HepG2 (cell line): ENCODE measurements around the gene MUC4. TPM values are rescaled to one million over a fixed set of nuclear protein-coding genes. Genes with fewer than 3 reads are reported as not detected.
A peak's percentile ranks its signal among the peaks of the same experiment; 100 is the strongest.

Source experiments
- ATAC-seq: fragments of 200-7000 bp; cut with Tn5 transposase; 3 replicates; pipeline ENCODE4 v1.9.1; 2020; ENCODE audit warnings: mild to moderate bottlenecking, moderate library complexity
- BruUV-seq: library from RNA; stranded (reverse); fragments of 400-500 nt; replicated peaks from 2 replicates; lab custom pipeline; 2021; lab: Mats Ljungman, UMichigan
- CTCF ChIA-PET: fragments of 300-600 bp; formaldehyde crosslinking; extraction: SDS; loops from one replicate; lab custom pipeline; 2021; ENCODE audit warnings: low total read pairs, inconsistent platforms, low intra/inter-chr PET ratio; lab: Yijun Ruan, JAX
- POLR2A ChIA-PET: fragments of 350-600 bp; sonication (Branson Sonifier 250); formaldehyde crosslinking; loops from one replicate; lab custom pipeline; 2020; ENCODE audit warnings: antibody characterized with exemption, inconsistent platforms; lab: Yijun Ruan, JAX
- DNase-seq: peaks from one replicate; pipeline ENCODE4 v3.0.0-alpha.2; 2015; ENCODE audit warnings: low spot score
- FAIRE-seq: peaks from 3 replicates; lab custom pipeline; 2011; peaks lifted over from hg19 to GRCh38; lab: Jason Lieb, UNC
- H2AFZ ChIP-seq: one replicate; pipeline ENCODE4 v1.6.1; 2011; ENCODE audit warnings: low read length, inconsistent platforms
- H3K27ac ChIP-seq: fragments of 300-600 bp; 3 replicates; pipeline ENCODE4 v1.8.0; 2011; ENCODE audit warnings: mixed run types, mild to moderate bottlenecking, mixed read lengths, low read length, inconsistent platforms; ENCODE audit not compliant: insufficient read depth; ENCODE audit errors: extremely low read length
- H3K27me3 ChIP-seq, 2 experiments: fragments of 200-600 bp in 1 of 2; 2 replicates in 1 of 2; 3 replicates in 1 of 2; pipeline versions ENCODE4 v1.6.0 to v1.8.0; 2011; ENCODE audit warnings: low read length in 2 of 2, mild to moderate bottlenecking in 2 of 2, moderate library complexity in 2 of 2, inconsistent platforms in 1 of 2; ENCODE audit not compliant: insufficient read depth in 2 of 2, control insufficient read depth in 1 of 2
- H3K36me3 ChIP-seq, 2 experiments: fragments of 200-600 bp in 1 of 2; replicated peaks in 1 of 2; 2 replicates in 1 of 2; 3 replicates in 1 of 2; pipeline versions ENCODE4 v1.5.1 to v1.8.0; 2011; ENCODE audit warnings: low read length in 2 of 2, inconsistent platforms in 1 of 2; ENCODE audit not compliant: insufficient read depth in 2 of 2, control insufficient read depth in 1 of 2
- H3K4me1 ChIP-seq: 2 replicates; pipeline ENCODE4 v1.5.1; 2012; ENCODE audit warnings: low read length, inconsistent platforms; ENCODE audit not compliant: insufficient read depth
- H3K4me2 ChIP-seq: 2 replicates; pipeline ENCODE4 v1.6.0; 2011; ENCODE audit warnings: low read depth, low read length, inconsistent platforms
- H3K4me3 ChIP-seq, 3 experiments: fragments of 200-600 bp in 1 of 3; sonication (generic), shearing (Covaris generic) in 1 of 3; replicated peaks in 1 of 3; 2 replicates each; pipeline ENCODE4 v1.5.1; 2011 to 2016; ENCODE audit warnings: low read length in 3 of 3, inconsistent platforms in 2 of 3, low read depth in 2 of 3, mild to moderate bottlenecking in 2 of 3, control low read depth in 1 of 3, mixed read lengths in 1 of 3; ENCODE audit not compliant: insufficient read depth in 1 of 3
- H3K79me2 ChIP-seq: one replicate; pipeline ENCODE4 v1.6.1; 2011; ENCODE audit warnings: low read length, inconsistent platforms; ENCODE audit not compliant: insufficient read depth
- H3K9ac ChIP-seq: 2 replicates; pipeline ENCODE4 v1.6.0; 2011; ENCODE audit warnings: mild to moderate bottlenecking, low read depth, low read length, inconsistent platforms; ENCODE audit not compliant: insufficient read depth
- H3K9me3 ChIP-seq: 2 replicates; pipeline ENCODE4 v1.5.1; 2012; ENCODE audit warnings: mild to moderate bottlenecking, low read length
- H4K20me1 ChIP-seq: 2 replicates; pipeline ENCODE4 v1.6.0; 2011; ENCODE audit warnings: inconsistent platforms, mild to moderate bottlenecking, low read length, moderate library complexity; ENCODE audit not compliant: insufficient read depth
- BCL6 ChIP-seq: IDR thresholded peaks from 2 replicates; pipeline ENCODE4 v1.6.1; 2016; ENCODE audit warnings: missing genetic modification reagents, missing compliant biosample characterization
- HINFP ChIP-seq: sonication (generic); formaldehyde crosslinking; IDR thresholded peaks from 2 replicates; pipeline ENCODE4 v1.4.0; 2020; ENCODE audit warnings: low read depth, mild to moderate bottlenecking, missing genetic modification reagents
- HMGA1 ChIP-seq: sonication (generic); formaldehyde crosslinking; conservative IDR thresholded peaks from 2 replicates; pipeline ENCODE4 v1.4.0; 2020; ENCODE audit warnings: missing genetic modification reagents
- HNRNPUL1 ChIP-seq: fragments of 200-400 bp; formaldehyde crosslinking; IDR thresholded peaks from 2 replicates; pipeline ENCODE4 v1.6.1; 2017; ENCODE audit warnings: low read depth, mild to moderate bottlenecking, low read length, moderate library complexity
- MED8 ChIP-seq: sonication (generic); formaldehyde crosslinking; IDR thresholded peaks from 2 replicates; pipeline ENCODE4 v1.8.1; 2023; ENCODE audit warnings: mild to moderate bottlenecking, missing genetic modification reagents; ENCODE audit not compliant: insufficient replicate concordance
- NR2F1 ChIP-seq, 2 experiments: fragments of 450-650 bp in 1 of 2; formaldehyde crosslinking in 1 of 2; IDR thresholded peaks; 2 replicates each; pipeline versions ENCODE4 v1.5.0 to v1.6.1; 2016 to 2020; ENCODE audit warnings: mild to moderate bottlenecking in 1 of 2, missing compliant biosample characterization in 1 of 2, missing genetic modification reagents in 1 of 2, moderate library complexity in 1 of 2
- PLRG1 ChIP-seq: fragments of 450-650 bp; conservative IDR thresholded peaks from 2 replicates; pipeline ENCODE4 v1.6.1; 2016
- POLR2A ChIP-seq, 2 experiments: IDR thresholded peaks; 2 replicates each; pipeline ENCODE4 v1.6.1; 2011; ENCODE audit warnings: low read depth in 2 of 2, low read length in 2 of 2, mild to moderate bottlenecking in 1 of 2, moderate library complexity in 1 of 2; ENCODE audit not compliant: insufficient read depth in 1 of 2
- RAD51 ChIP-seq: fragments of 450-650 bp; IDR thresholded peaks from 2 replicates; pipeline ENCODE4 v1.6.1; 2016; ENCODE audit warnings: borderline replicate concordance
- RNF2 ChIP-seq: fragments of 450-650 bp; conservative IDR thresholded peaks from 2 replicates; pipeline ENCODE4 v1.6.1; 2016; ENCODE audit warnings: low read depth
- SIX4 ChIP-seq: sonication (generic); formaldehyde crosslinking; IDR thresholded peaks from 2 replicates; pipeline ENCODE4 v1.4.0; 2020; ENCODE audit warnings: missing genetic modification reagents
- SOX13 ChIP-seq, 3 experiments: fragments of 450-650 bp in 1 of 3; sonication (generic) in 1 of 3; formaldehyde crosslinking in 1 of 3; IDR thresholded peaks in 2 of 3; conservative IDR thresholded peaks in 1 of 3; 2 replicates each; pipeline versions ENCODE4 v1.5.0 to v1.6.1; 2016 to 2020; ENCODE audit warnings: antibody characterized with exemption in 1 of 3, mild to moderate bottlenecking in 1 of 3, missing compliant biosample characterization in 1 of 3, missing genetic modification reagents in 1 of 3, moderate library complexity in 1 of 3
- USF2 ChIP-seq, 2 experiments: sonication (generic) in 1 of 2; formaldehyde crosslinking in 1 of 2; IDR thresholded peaks; 2 replicates each; pipeline versions ENCODE4 v1.5.1 to v1.6.1; 2011 to 2020; ENCODE audit warnings: borderline replicate concordance in 1 of 2, low read depth in 1 of 2, low read length in 1 of 2, mild to moderate bottlenecking in 1 of 2, missing genetic modification reagents in 1 of 2, moderate library complexity in 1 of 2
- ZNF230 ChIP-seq: sonication (generic); formaldehyde crosslinking; IDR thresholded peaks from 2 replicates; pipeline ENCODE4 v1.4.0; 2020; ENCODE audit warnings: mild to moderate bottlenecking, missing genetic modification reagents
- ZNF441 ChIP-seq: sonication (generic); formaldehyde crosslinking; IDR thresholded peaks from 2 replicates; pipeline ENCODE4 v1.7.0; 2021; ENCODE audit warnings: missing genetic modification reagents, borderline replicate concordance
- ZNF674 ChIP-seq: sonication (generic); formaldehyde crosslinking; IDR thresholded peaks from 2 replicates; pipeline ENCODE4 v1.5.0; 2020; ENCODE audit warnings: low read depth, mild to moderate bottlenecking, missing genetic modification reagents
- ZNF782 ChIP-seq: sonication (generic); formaldehyde crosslinking; IDR thresholded peaks from 2 replicates; pipeline ENCODE4 v1.4.0; 2020; ENCODE audit warnings: missing genetic modification reagents, mild to moderate bottlenecking, borderline replicate concordance
- WGBS: methylation state at CpG from one replicate; pipeline ENCODE4 v1.1.6; 2017; ENCODE audit warnings: low lambda C conversion rate; 5-methylcytosine and 5-hydroxymethylcytosine counted together
- in situ Hi-C: cut with HindIII; loops from 2 replicates; pipeline ENCODE4 v1.10.0; 2017; ENCODE audit warnings: low pct_unique_long_range_greater_than_20kb; ENCODE audit not compliant: extremely low pct_ligation_motif_present
- intact Hi-C: fragments of 100-400 bp; cut with micrococcal nuclease; formaldehyde crosslinking; loops from one replicate; pipeline ENCODE4 v1.10.0; 2022; ENCODE audit not compliant: unreplicated experiment
- polyA plus RNA-seq, 8 experiments: library from polyadenylated mRNA; depleted of rRNA in 3 of 8; stranded (reverse) in 7 of 8; unstranded in 1 of 8; fragments of >200 nt; fragmentation: Illumina TruSeq in 4 of 8; extraction: Trizol in 4 of 8; gene quantifications; 2 replicates each; pipeline versions ENCODE4 v1.2.1 to v1.2.3, GENCODE V29; 2011 to 2016; ENCODE audit warnings: low read depth in 4 of 8, missing spikeins in 1 of 8, mixed read lengths in 1 of 8; ENCODE audit not compliant: insufficient read depth in 1 of 8
- total RNA-seq, 5 experiments: library from RNA; depleted of rRNA; stranded (reverse); fragments of >200 nt; fragmentation: Illumina TruSeq; extraction: Trizol; gene quantifications; 2 replicates each; pipeline ENCODE4 v1.2.3, GENCODE V29; 2016; ENCODE audit warnings: low read depth in 1 of 5

Gene MUC4
- total and polyA plus RNA-seq, 2 of the 13 experiments (the other 11 are each of a cell fraction or from before 2014, with no cell fraction given): not detected

GRCh38 chr3:195849322-195850074 lies 37.8 kb upstream of the MUC4 start (continued):
- no peak for TF ChIP-seq ZNF674 (CRISPR knock-in tag)

- Histone ChIP-seq H3K9ac (no peak overlapping the region), H3K4me2 (peak overlapping the region; percentile 58), H3K36me3 (no peaks in the 10 kb centered on the region), H3K4me3 (peak overlapping the region in 2 of 3 experiments; percentile 22 to 52; a peak in 2 of 6 replicates), H3K27ac (no peak overlapping the region), H3K9me3 (no peaks in the 10 kb centered on the region), H3K79me2 (no peaks in the 10 kb centered on the region), H4K20me1 (no peaks in the 10 kb centered on the region), H3K27me3 (peaks cover 0 to 12% of the 10 kb centered on the region in 2 experiments; a peak in 3 of 5 replicates), H3K4me1 (peaks cover 34% of the 10 kb centered on the region), H2AFZ (no peak overlapping the region)
- FAIRE-seq (no peak), ATAC-seq (peak; percentile 86), DNase-seq (peak; percentile 83)
- intact Hi-C loops (no loop called here), in situ Hi-C loops (no loop called here)
- CTCF ChIA-PET: no interaction called here
- POLR2A ChIA-PET: no interaction called here
- WGBS: 20% methylated on average over 11 of the region's 24 CpGs
- no TSS peak for BruUV-seq
- TF ChIP-seq ZNF441: peak; percentile 92
- TF ChIP-seq SOX13 (IDR thresholded peaks at IDR 0.05): no peak
- 0 out of 4 replicates have a peak, but pooled peaks of 1 of the 2 experiments have one; percentile 29 for TF ChIP-seq SOX13 (CRISPR knock-in tag; conservative IDR thresholded peaks at IDR 0.05 in 1 of 2, IDR thresholded peaks at IDR 0.05 in 1 of 2)
- peak; percentile 19; the same call in 1 of the 2 replicates for TF ChIP-seq BCL6 (CRISPR knock-in tag)
- no peak for TF ChIP-seq HMGA1
- no peak for TF ChIP-seq POLR2A (IDR thresholded peaks at IDR 0.05; ENCODE audit: insufficient read depth in 1 of 2, low read depth in 2 of 2, low read length in 2 of 2)
- no peak for TF ChIP-seq RAD51
- TF ChIP-seq ZNF230: no peak
- TF ChIP-seq HNRNPUL1: no peak
- no peak for TF ChIP-seq RNF2
- TF ChIP-seq MED8: no peak
- no peak for TF ChIP-seq PLRG1
- no peak for TF ChIP-seq SIX4 (CRISPR knock-in tag)
- TF ChIP-seq HINFP (CRISPR knock-in tag): no peak
- no peak; the same call in 1 of the 2 replicates for TF ChIP-seq USF2 (IDR thresholded peaks at IDR 0.05; ENCODE audit: low read depth, low read length)
- TF ChIP-seq USF2 (CRISPR knock-in tag; IDR thresholded peaks at IDR 0.05; ENCODE audit: borderline replicate concordance): no peak
- TF ChIP-seq NR2F1 (CRISPR knock-in tag; IDR thresholded peaks at IDR 0.05): no peak
- no peak for TF ChIP-seq ZNF782 (CRISPR knock-in tag)
These were observed 35.6 kb upstream of the MUC4 start for GRCh38 chr3:195847055-195847950.
